ENCODE results near the gene AGRN.

DNA sequence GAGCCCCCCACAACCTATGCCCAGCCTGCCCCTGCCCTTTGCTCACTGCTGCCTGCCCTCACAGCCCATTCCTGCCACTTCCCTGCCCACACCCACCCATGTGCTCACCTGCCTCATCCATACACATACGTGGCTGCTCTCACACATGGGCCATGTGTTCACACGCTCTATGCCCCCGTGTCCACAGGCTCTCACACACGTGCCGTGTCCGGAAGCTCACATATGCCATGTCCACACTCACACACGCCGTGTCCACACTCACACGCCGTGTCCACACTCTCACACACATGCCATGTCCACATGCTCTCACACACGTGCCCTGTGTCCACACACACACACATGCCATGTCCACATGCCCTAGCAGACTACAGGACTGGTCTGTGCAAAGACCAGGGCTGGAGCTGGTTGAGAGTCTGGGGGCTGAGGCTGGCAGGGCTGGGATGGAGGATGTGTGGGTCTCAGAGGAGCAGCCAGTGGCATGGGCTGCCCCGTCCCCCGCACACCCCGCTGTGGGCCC is 54.8 kb downstream of the AGRN start:
- TF ChIP-seq, protein P1, sequence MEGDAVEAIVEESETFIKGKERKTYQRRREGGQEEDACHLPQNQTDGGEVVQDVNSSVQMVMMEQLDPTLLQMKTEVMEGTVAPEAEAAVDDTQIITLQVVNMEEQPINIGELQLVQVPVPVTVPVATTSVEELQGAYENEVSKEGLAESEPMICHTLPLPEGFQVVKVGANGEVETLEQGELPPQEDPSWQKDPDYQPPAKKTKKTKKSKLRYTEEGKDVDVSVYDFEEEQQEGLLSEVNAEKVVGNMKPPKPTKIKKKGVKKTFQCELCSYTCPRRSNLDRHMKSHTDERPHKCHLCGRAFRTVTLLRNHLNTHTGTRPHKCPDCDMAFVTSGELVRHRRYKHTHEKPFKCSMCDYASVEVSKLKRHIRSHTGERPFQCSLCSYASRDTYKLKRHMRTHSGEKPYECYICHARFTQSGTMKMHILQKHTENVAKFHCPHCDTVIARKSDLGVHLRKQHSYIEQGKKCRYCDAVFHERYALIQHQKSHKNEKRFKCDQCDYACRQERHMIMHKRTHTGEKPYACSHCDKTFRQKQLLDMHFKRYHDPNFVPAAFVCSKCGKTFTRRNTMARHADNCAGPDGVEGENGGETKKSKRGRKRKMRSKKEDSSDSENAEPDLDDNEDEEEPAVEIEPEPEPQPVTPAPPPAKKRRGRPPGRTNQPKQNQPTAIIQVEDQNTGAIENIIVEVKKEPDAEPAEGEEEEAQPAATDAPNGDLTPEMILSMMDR (IDR thresholded peaks at IDR 0.05; ENCODE audit: low read length) = no peak
- no peak for TF ChIP-seq EZH2 (optimal IDR thresholded peaks at IDR 0.05; ENCODE audit: low read depth, low read length)
- no peak for TF ChIP-seq EZH2phosphoT487 (IDR thresholded peaks at IDR 0.05; ENCODE audit: low read length)

All from MM.1S (cell line).